ENCODE measurements around the gene CCDC97. TPM values are rescaled to one million over a fixed set of nuclear protein-coding genes. Genes with fewer than 3 reads are reported as not detected.

CCDC97 gene
- total and polyA plus RNA-seq, 2 experiments from 2014 or later: 15.1 to 24.4 TPM

- Histone ChIP-seq H3K4me3 (no peak overlapping the region), H3K4me2 (no peak overlapping the region), H3K9me3 (ENCODE audit: low read depth) (no peaks in the 10 kb centered on the region), H3K27ac (no peak overlapping the region), H2AFZ (no peak overlapping the region), H3K79me2 (no peaks in the 10 kb centered on the region), H3K36me3 (replicated peaks; ENCODE audit: insufficient read depth, low read depth) (no peaks in the 10 kb centered on the region), H3K9me2 (replicated peaks; ENCODE audit: insufficient read depth) (no peaks in the 10 kb centered on the region), H3K4me1 (ENCODE audit: insufficient read depth) (peaks cover 45% of the 10 kb centered on the region), H4K20me1 (ENCODE audit: insufficient read depth, poor library complexity, severe bottlenecking) (no peaks in the 10 kb centered on the region), H3K27me3 (no peaks in the 10 kb centered on the region)
- TF ChIP-seq EZH2 (IDR thresholded peaks at IDR 0.05; ENCODE audit: borderline replicate concordance) (no peak), CTCF (IDR thresholded peaks at IDR 0.05; ENCODE audit: poor library complexity) (no peak), EZH2phosphoT487 (IDR thresholded peaks at IDR 0.05; ENCODE audit: low read depth, severe bottlenecking, unreplicated experiment) (no peak)
- no peak for DNase-seq (ENCODE audit: low spot score)
- 95% methylated on average over 4 of the region's 4 CpGs for WGBS (ENCODE audit: low lambda C conversion rate, missing lambda C conversion rate)
Observed at GRCh38 chr19:41320568-41320967, 10.6 kb downstream of the CCDC97 start.

DNA sequence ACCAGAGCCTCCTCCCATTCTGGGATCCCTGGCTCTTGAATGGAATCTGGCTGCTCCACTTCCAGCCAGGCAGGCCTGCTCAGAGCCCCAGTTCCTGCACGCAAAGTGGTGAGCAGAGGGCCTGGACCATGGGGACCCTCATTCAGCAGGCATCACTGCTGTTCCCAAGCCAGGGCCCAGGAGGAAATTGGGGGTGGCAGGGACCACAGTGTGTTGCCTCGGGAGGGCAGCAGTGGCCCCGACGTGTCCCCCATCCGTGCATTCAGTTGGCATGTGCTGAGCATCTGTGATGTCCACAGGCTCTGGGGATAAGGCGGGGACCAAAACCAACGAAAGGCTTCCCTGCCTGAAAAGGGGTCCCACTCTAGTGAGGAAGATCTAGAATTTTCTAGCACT is 11.2 kb downstream of the CCDC97 start:
- H3K4me1 ChIP-seq (ENCODE audit: insufficient read depth): peaks cover 52% of the 10 kb centered on the region
- TF ChIP-seq CTCF (IDR thresholded peaks at IDR 0.05; ENCODE audit: poor library complexity) (no peak), EZH2phosphoT487 (IDR thresholded peaks at IDR 0.05; ENCODE audit: low read depth, severe bottlenecking, unreplicated experiment) (no peak), EZH2 (IDR thresholded peaks at IDR 0.05; ENCODE audit: borderline replicate concordance) (no peak)
- H2AFZ ChIP-seq: no peak overlapping the region
- no peaks in the 10 kb centered on the region for H3K9me3 ChIP-seq (ENCODE audit: low read depth)
- 89% methylated on average over 7 of the region's 7 CpGs for WGBS (ENCODE audit: low lambda C conversion rate, missing lambda C conversion rate)
- H3K79me2 ChIP-seq: no peaks in the 10 kb centered on the region
- H4K20me1 ChIP-seq (ENCODE audit: insufficient read depth, poor library complexity, severe bottlenecking): no peaks in the 10 kb centered on the region
- no peaks in the 10 kb centered on the region for H3K36me3 ChIP-seq (replicated peaks; ENCODE audit: insufficient read depth, low read depth)
- no peak overlapping the region for H3K4me3 ChIP-seq
- H3K9me2 ChIP-seq (replicated peaks; ENCODE audit: insufficient read depth): no peaks in the 10 kb centered on the region
- no peaks in the 10 kb centered on the region for H3K27me3 ChIP-seq
- no peak for DNase-seq (ENCODE audit: low spot score)
- H3K27ac ChIP-seq: peak overlapping the region; percentile 100
- no peak overlapping the region for H3K4me2 ChIP-seq

DNA sequence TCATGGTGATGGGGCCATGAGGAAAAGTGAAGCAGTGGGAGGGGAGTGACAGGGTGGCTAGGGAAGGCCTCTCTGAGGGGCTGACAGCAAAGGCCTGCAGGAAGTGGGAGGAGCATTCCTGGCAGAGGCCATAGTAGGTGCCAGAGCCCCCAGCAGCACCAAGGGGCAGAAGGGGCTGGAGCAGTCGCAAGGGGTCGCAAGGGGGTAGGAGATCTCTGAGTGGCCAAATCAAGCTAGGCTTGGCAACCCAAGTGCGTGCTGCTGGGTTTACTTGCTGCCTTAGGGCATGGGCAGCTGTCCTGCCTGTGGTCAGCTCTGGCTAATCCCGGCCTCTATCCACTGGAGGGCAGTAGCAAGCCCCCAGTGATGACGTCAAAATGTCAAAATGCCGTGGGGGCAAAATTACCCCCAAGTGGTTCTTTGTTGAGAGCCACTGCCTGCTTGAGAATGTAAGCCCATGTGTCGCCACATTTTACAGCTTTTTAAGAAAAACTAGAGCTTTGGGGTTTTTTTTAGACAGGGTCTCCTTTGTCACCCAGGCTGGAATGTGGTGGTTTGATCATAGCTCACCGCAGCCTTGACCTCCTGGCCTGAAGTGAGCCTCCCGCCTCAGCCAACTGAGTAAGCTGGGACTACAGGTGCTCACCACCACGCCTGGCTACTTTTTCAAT is 11.8 kb downstream of the CCDC97 start:
- no peak overlapping the region for H3K4me2 ChIP-seq
- TF ChIP-seq EZH2 (IDR thresholded peaks at IDR 0.05; ENCODE audit: borderline replicate concordance) (no peak), CTCF (IDR thresholded peaks at IDR 0.05; ENCODE audit: poor library complexity) (peak; percentile 50)
- no peak overlapping the region for H2AFZ ChIP-seq
- WGBS (ENCODE audit: low lambda C conversion rate, missing lambda C conversion rate): 51% methylated on average over 10 of the region's 10 CpGs
- H3K9me3 ChIP-seq (ENCODE audit: low read depth): no peaks in the 10 kb centered on the region
- H3K36me3 ChIP-seq (replicated peaks; ENCODE audit: insufficient read depth, low read depth): no peaks in the 10 kb centered on the region
- DNase-seq (ENCODE audit: low spot score): peak; percentile 60
- no peaks in the 10 kb centered on the region for H3K79me2 ChIP-seq
- no peak overlapping the region for H3K4me3 ChIP-seq
- H3K9me2 ChIP-seq (replicated peaks; ENCODE audit: insufficient read depth): no peaks in the 10 kb centered on the region
- H3K27me3 ChIP-seq: no peaks in the 10 kb centered on the region
- no peaks in the 10 kb centered on the region for H4K20me1 ChIP-seq (ENCODE audit: insufficient read depth, poor library complexity, severe bottlenecking)
- peaks cover 57% of the 10 kb centered on the region for H3K4me1 ChIP-seq (ENCODE audit: insufficient read depth)
- peak overlapping the region; percentile 100 for H3K27ac ChIP-seq

Measured in hepatocyte (in vitro differentiated cells).